GM21526 (cell line): ENCODE data around the gene TCIRG1.
A peak's percentile ranks its signal among the peaks of the same experiment; 100 is the strongest.

Experiments used
- ATAC-seq: cut with Tn5 transposase; IDR thresholded peaks from one replicate; pipeline ENCODE4 v1.9.1; 2021; ENCODE audit warnings: moderate library complexity; ENCODE audit not compliant: unreplicated experiment, low FRiP score

Gene TCIRG1

DNA sequence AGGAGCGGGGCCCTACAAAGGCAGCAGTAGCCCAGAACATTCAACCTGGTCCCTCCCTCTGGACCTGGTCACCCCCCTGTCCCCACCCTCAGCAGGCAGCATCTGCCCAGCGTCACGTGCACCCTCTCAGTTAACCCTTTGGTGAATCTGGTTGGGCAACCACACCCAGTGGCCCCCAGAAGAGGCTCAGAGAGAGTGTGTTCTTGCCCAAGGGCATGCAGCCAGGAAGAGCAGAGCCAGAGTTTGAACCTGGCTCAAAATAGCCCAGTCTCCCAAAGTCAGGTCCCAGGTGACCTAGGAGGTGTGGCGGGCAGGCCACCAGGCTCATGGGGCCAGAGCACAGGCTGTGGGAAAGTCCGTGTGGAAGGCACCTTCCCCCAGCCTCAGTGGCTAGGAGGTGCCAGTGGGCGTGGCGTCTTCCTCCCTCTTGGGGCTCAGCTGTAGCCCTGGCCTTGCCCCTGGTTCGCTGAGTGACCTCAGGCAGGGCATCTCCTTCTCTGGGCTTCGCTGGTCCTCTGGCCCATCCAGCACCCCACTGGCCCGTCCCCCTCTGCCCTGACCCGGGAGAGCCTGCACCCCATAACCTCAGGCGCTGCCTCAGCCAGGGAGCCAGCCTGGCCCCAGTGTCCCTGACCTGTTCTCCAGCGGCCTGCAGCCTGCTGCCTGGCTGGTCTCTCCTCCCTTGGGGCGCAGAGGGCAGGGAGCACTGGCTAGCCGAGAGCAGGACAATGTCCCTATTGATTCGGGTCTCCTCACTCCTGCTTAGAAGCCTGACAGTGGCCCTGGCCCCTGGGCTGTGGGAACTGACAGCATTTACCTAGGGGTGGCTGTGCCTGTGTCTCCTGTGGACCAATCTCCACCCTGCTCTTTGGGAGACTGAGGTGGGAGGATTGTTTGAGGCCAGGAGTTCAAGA, 21.7 kb upstream of the TCIRG1 start:
- no peak for ATAC-seq

DNA sequence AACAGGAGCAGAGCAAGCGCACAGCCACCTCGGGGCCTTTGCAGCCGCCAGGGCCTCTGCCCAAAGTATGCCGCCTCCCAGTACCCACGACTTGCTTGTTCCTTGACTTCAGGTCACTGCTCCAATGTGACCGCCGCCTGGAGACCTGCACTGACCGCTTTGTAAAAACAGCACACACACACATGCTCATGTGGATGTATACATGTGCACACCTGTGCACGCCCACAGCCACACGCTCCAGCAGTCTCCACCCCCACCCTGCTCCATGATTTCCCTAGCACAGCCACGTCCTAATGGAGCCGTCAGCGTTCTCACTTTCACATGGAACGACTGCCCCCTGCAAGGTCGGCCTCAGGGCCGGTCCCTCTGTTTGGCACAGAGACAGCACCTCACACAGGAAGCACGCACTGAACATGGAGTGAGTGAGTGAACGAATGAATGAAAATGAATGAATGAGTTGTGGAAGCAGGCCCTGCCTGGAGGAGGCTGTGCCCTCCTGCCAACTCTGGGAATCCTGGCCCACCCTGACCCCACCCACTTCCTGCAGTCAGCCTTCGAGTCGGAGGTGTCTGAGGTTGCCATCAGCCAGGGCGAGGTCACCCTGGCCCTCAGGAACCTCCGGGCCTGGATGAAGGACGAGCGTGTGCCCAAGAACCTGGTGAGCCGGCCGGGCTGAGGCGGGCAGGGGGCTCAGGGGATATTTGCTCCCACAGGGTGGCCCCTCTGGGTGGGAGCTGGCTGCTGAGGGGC, 20.7 kb upstream of the TCIRG1 start:
- no peak for ATAC-seq

- ATAC-seq, result no peak
Measured at GRCh38 chr11:68018730-68019190, 20.1 kb upstream of the TCIRG1 start.

- ATAC-seq, result no peak
Measured at GRCh38 chr11:68019486-68019885, 19.3 kb upstream of the TCIRG1 start.

GRCh38 chr11:68020575-68020974, 18.2 kb upstream of the TCIRG1 start:
- no peak for ATAC-seq

DNA sequence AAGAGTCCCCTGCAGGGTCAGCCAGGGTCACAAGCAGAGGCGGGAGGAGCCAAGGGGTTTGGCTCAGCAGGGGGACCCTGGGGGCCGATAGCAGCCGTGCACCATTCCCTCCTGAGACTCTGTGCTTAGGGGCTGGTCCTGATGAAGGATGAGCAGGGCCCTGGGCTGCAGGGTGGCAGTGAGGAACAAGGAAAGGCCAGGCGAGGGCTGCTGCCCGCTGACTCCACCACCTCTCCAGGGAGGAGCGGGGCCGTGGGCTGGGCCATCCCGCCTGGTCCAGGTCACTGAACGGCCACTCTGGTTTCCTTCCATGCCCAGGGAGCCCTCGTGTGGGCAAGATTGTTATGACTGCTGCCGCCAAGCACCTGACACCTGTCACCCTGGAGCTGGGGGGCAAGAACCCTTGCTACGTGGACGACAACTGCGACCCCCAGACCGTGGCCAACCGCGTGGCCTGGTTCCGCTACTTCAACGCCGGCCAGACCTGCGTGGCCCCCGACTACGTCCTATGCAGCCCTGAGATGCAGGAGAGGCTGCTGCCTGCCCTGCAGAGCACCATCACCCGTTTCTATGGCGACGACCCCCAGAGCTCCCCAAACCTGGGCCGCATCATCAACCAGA, 17.5 kb upstream of the TCIRG1 start:
- ATAC-seq, result no peak

- no peak for ATAC-seq
Measured at GRCh38 chr11:68022531-68022930, 16.3 kb upstream of the TCIRG1 start.

GRCh38 chr11:68024508-68024907, 14.3 kb upstream of the TCIRG1 start:
- no peak for ATAC-seq

DNA sequence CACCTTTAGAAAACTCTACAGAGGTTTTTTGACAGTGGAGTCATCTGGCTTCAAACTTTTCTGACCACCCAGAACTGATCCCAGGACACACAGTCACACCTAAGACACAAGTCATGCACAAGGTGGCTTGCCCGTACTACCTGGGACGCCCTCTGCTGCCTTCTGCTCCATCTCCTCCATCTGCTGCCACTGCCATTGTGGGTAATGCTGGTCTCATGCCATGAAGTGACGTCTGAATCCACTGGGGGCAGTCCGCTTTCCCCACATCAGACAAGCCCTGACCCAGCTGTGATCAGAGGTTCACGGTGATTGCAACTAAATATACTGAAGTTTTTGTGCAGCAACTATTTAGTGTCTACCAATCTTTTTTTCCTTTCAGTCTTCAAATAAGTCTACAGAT, 13.8 kb upstream of the TCIRG1 start:
- no peak for ATAC-seq

DNA sequence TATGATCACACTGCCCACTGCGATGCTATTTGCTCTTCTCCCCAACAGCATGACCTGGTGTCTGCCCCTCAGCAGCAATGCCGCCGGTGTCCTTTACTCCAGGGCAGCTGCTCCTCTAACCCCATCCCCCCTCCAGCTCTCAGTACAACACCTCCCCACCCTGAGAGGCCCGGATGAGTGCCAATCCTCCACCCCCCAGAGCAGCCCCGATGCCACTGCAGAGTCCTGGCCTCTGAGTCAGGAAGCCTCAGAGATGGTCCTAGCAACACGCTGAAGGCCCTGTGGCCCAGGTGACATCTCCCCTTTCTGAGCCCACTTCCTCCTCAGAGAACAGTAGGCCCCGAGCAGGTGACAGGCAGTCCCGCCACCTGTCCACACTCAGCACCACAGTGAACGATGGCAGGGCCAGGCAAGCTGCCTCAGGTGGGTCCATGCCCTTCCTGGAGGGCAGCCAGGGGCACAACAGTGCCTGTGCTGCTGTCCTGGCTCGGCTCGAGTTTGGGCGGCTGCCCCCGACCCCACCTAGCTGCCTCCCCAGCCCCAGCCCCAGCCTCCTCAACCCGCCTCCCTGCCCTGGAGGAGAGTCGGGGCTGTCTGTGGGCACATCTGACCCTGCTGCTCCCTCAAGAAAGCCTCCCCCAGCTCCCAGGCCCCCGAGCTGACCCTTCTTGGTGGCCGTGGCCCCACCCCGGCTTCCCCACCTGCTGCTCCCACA, 12.3 kb upstream of the TCIRG1 start:
- ATAC-seq, result no peak

DNA sequence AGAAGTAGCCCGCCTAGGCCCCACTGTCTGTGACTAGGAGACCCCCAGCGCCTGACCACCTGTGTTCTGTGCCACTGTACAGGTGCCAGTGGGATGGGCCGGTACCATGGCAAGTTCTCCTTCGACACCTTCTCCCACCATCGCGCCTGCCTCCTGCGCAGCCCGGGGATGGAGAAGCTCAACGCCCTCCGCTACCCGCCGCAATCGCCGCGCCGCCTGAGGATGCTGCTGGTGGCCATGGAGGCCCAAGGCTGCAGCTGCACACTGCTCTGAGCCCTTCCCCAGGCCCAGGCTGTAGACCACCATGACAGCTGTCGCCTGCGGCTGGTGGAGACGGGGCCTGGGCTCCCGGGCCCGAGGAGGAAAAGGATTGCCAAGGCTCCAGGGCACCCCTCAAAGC, 11.2 kb upstream of the TCIRG1 start:
- no peak for ATAC-seq

DNA sequence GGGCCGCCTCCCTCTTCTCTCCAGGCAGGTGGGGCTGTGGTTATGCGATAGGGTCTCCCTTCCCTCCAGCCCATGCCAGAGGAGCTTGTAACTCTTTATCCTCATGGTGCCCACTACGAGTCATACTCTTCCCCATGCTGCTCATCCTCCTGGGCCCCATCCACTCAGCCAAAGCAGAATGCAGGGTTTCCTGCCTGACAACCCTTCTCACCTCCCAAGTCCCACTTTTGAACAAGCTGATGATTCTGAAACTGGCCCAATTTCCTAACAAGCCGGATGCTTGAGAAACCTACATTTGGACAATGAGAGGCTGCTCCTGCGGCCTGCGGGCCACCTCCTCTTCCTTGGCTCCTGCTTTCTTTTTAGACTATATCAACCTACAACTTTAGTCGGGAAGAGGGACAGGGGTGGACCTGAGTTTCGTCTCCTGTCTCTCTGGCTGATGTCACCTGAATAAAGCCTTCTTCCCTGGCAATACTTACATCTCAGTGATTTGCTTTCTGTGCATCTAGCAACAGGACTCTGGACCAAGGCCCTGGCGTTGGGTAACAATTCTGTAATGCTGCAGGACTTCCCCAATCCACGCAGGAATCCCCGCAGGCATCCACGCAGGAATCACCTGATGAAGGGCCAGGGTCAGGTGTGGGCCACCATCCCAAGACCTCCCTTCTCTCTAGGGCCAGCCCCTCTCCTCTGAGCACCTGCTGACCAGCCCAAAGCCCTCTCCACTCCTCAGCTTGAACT, 9.9 kb upstream of the TCIRG1 start:
- no peak for ATAC-seq

DNA sequence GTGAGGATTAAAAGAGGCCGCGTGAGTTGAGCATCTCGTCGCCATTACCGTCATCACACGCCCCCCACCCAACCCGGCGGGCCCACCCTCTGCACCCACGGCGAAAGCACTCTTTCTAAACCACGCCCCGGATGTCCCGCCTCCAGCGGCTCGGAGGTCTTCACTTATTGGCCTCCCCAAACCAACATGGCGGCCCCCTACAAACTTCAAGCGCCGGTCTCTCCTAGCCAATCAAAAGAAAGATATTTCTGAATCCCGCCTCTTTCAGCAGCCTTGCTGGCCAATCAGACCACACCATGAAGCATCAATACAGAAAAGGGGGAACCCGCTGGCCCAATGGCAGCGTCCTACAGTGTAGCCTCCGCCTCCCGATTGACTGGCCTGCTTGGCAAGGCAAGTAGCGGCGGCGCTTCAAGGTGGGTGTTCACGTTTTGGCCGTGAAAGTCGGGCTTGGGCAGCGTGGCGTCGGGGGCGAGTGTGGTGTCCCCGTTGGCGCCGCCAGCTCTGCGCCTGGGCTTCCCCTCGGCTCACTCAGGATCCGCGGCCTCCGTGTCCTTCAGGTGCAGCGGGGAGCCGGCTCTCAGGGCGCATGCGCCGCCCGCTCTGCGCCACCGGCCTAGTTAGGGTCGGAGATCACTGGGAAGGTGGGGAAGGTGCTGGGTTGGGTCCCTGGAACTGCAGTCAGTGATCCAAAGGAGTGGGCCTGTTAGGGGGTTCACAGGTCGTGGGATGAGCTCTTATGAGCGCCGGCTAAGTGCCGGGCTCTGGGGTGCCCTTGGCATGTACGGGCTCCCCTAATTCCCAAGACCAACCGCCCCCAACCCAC, 8.3 kb upstream of the TCIRG1 start, which contains the start of gene NDUFS8:
NDUFS8 (plus strand) TSS at position 364 of the 826 bp plus-strand sequence. CDS start 1,471 bp downstream, outside the sequence.
- peak; percentile 79 for ATAC-seq

DNA sequence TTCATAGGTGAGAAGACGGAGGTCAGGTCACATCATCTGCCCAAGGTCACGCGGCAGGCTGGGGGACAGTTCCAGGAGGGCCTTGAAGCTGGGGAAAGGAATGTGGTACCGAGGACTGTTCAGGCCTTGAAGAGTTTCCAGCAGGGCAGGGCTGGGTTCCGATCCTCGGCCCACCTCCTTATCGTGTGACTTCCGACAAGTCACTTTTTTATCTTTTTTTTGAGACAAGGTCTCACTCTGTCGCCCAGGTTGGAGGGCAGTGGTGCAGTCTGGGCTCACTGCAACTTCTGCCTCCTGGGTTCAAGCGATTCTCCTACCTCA, 7.7 kb upstream of the TCIRG1 start:
- no peak for ATAC-seq

DNA sequence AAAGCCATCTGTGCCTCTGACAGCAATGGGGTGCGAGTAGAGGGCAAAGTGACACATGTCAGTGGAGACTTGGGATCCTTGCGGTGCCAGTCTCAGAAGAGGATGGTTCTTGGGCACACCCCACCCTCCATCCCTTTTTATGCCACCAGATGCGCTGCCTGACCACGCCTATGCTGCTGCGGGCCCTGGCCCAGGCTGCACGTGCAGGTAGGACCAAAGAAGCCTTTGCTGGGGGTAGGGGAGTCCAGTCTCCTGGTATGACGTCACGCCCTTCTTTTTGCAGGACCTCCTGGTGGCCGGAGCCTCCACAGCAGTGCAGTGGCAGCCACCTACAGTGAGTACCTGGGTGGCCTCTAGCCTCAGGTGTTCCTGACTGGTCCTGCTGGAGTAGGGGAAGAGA, 6.8 kb upstream of the TCIRG1 start:
- no peak for ATAC-seq

- no peak for ATAC-seq
Measured at GRCh38 chr11:68032997-68033707, 5.7 kb upstream of the TCIRG1 start.

DNA sequence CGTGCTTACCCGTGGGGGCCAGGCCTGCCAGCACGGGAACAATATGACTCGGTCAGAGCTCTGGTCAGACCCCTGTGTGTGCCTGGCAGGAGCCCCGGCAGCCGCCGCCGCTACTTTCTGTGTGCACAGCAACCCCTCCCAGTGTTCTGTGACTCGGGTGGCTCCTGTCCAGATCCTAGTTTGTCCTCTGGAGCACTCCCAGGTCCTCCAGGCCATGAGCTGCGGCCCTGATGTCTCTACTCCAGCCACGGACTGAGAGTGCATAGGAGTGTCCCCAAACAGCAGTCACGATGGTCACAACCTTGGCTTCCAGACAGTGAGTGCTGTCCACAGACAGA, 5.1 kb upstream of the TCIRG1 start:
- ATAC-seq, result no peak

- ATAC-seq, result no peak
Measured at GRCh38 chr11:68035266-68035876, 3.5 kb upstream of the TCIRG1 start.
